Nephron progenitor cell (in vitro differentiated cells): ENCODE data around the gene TBATA.

Experiments
- DNase-seq: peaks from one replicate; pipeline ENCODE4 v3.0.0; 2021
- H3K27ac Mint-ChIP-seq: 2 replicates; pipeline ENCODE4 v1.8.0; 2021; ENCODE audit warnings: mild to moderate bottlenecking, moderate library complexity, mixed read lengths
- H3K27me3 Mint-ChIP-seq: 2 replicates; pipeline ENCODE4 v1.8.0; 2021; ENCODE audit warnings: mild to moderate bottlenecking, low read depth, mixed read lengths; ENCODE audit not compliant: poor library complexity
- H3K36me3 Mint-ChIP-seq: 2 replicates; pipeline ENCODE4 v1.8.0; 2021; ENCODE audit warnings: low read depth, mixed read lengths
- H3K4me1 Mint-ChIP-seq: 2 replicates; pipeline ENCODE4 v1.8.0; 2021; ENCODE audit warnings: mixed read lengths
- H3K4me3 Mint-ChIP-seq: 2 replicates; pipeline ENCODE4 v1.8.0; 2021; ENCODE audit warnings: mild to moderate bottlenecking, moderate library complexity, mixed read lengths
- H3K9me3 Mint-ChIP-seq: 2 replicates; pipeline ENCODE4 v1.8.0; 2021; ENCODE audit warnings: mild to moderate bottlenecking, moderate library complexity, mixed read lengths
- CTCF ChIP-seq: fragments of 200-600 bp; sonication (generic); IDR thresholded peaks from 2 replicates; pipeline ENCODE4 v1.5.0; 2021; ENCODE audit warnings: antibody characterized with exemption

The TBATA gene

GRCh38 chr10:70753026-70753663 is 32.0 kb downstream of the TBATA start:
- Mint-ChIP-seq H3K9me3 (no peaks in the 10 kb centered on the region), H3K4me1 (peaks cover 15% of the 10 kb centered on the region), H3K27ac (no peak overlapping the region), H3K27me3 (peaks cover 25% of the 10 kb centered on the region), H3K36me3 (no peaks in the 10 kb centered on the region), H3K4me3 (no peak overlapping the region)
- no peak for TF ChIP-seq CTCF
- no peak for DNase-seq

GRCh38 chr10:70752571-70752970 is 32.6 kb downstream of the TBATA start:
- no peak for DNase-seq
- Mint-ChIP-seq H3K36me3 (no peaks in the 10 kb centered on the region), H3K9me3 (no peaks in the 10 kb centered on the region), H3K27ac (no peak overlapping the region), H3K4me3 (no peak overlapping the region), H3K4me1 (peaks cover 15% of the 10 kb centered on the region), H3K27me3 (peaks cover 25% of the 10 kb centered on the region)
- TF ChIP-seq CTCF: no peak

GRCh38 chr10:70751991-70752390 is 33.2 kb downstream of the TBATA start:
- DNase-seq: no peak
- peaks cover 15% of the 10 kb centered on the region for H3K4me1 Mint-ChIP-seq
- H3K9me3 Mint-ChIP-seq: no peaks in the 10 kb centered on the region
- H3K4me3 Mint-ChIP-seq: no peak overlapping the region
- peaks cover 23% of the 10 kb centered on the region for H3K27me3 Mint-ChIP-seq
- TF ChIP-seq CTCF: no peak
- H3K27ac Mint-ChIP-seq: no peak overlapping the region
- no peaks in the 10 kb centered on the region for H3K36me3 Mint-ChIP-seq

GRCh38 chr10:70751356-70751755 is 33.8 kb downstream of the TBATA start:
- Mint-ChIP-seq H3K27me3 (peaks cover 19% of the 10 kb centered on the region), H3K4me1 (peaks cover 17% of the 10 kb centered on the region), H3K36me3 (no peaks in the 10 kb centered on the region), H3K4me3 (no peak overlapping the region), H3K27ac (no peak overlapping the region), H3K9me3 (no peaks in the 10 kb centered on the region)
- no peak for DNase-seq
- no peak for TF ChIP-seq CTCF

- peaks cover 22% of the 10 kb centered on the region for H3K27me3 Mint-ChIP-seq
These were observed 34.9 kb downstream of the TBATA start for GRCh38 chr10:70750156-70750703.

More at GRCh38 chr10:70750156-70750703, 34.9 kb downstream of the TBATA start:
- H3K27ac Mint-ChIP-seq: no peak overlapping the region
- TF ChIP-seq CTCF: no peak
- no peak overlapping the region for H3K4me3 Mint-ChIP-seq
- no peak for DNase-seq
- H3K36me3 Mint-ChIP-seq: no peaks in the 10 kb centered on the region
- no peaks in the 10 kb centered on the region for H3K9me3 Mint-ChIP-seq
- H3K4me1 Mint-ChIP-seq: peaks cover 20% of the 10 kb centered on the region
